Neural progenitor cell (in vitro differentiated cells): ENCODE measurements around the gene MUC7.

Source experiments
- EZH2 ChIP-seq: fragments of 200-600 bp; sonication (generic); IDR thresholded peaks from 2 replicates; pipeline ENCODE4 v1.6.1; 2017; ENCODE audit warnings: antibody characterized with exemption, mild to moderate bottlenecking, moderate library complexity
- TF ChIP-seq, protein P1 (sequence below): fragments of 200-600 bp; sonication (generic); IDR thresholded peaks from 2 replicates; pipeline ENCODE4 v1.5.1; 2017; ENCODE audit warnings: antibody characterized with exemption, mild to moderate bottlenecking

DNA sequence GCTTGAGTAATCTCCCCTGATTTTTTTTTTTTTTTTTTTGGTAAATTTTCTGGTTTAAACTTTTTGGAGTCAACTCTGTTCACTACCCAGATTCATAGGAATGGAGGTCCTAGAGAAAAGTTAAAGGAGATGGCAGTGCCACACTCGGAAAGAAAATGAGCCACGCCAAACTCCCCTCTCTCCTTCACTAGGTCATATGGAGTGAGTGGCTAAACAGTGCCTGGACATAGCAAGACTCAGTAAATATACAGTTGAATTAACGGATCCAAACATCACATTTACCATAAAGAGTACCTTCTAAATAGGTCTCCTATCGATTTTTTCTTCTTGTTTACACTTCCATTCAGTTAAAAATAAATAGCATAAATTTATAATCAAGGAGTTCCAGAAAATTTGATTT is 32.7 kb downstream of the MUC7 start:
- TF ChIP-seq, protein P1, sequence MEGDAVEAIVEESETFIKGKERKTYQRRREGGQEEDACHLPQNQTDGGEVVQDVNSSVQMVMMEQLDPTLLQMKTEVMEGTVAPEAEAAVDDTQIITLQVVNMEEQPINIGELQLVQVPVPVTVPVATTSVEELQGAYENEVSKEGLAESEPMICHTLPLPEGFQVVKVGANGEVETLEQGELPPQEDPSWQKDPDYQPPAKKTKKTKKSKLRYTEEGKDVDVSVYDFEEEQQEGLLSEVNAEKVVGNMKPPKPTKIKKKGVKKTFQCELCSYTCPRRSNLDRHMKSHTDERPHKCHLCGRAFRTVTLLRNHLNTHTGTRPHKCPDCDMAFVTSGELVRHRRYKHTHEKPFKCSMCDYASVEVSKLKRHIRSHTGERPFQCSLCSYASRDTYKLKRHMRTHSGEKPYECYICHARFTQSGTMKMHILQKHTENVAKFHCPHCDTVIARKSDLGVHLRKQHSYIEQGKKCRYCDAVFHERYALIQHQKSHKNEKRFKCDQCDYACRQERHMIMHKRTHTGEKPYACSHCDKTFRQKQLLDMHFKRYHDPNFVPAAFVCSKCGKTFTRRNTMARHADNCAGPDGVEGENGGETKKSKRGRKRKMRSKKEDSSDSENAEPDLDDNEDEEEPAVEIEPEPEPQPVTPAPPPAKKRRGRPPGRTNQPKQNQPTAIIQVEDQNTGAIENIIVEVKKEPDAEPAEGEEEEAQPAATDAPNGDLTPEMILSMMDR = no peak
- no peak for TF ChIP-seq EZH2
